Fibroblast of mammary gland (primary cell): ENCODE data around the gene ITPR3.

ENCODE experiments used
- DNase-seq: peaks from one replicate; pipeline ENCODE4 v3.0.0-alpha.2; 2010; ENCODE audit warnings: low read depth
- H3K4me3 ChIP-seq: 2 replicates; pipeline ENCODE4 v1.5.1; 2011; ENCODE audit warnings: low read depth, mild to moderate bottlenecking, low read length, moderate library complexity; ENCODE audit not compliant: control insufficient read depth
- CTCF ChIP-seq: conservative IDR thresholded peaks from 2 replicates; pipeline ENCODE4 v1.5.1; 2011; ENCODE audit warnings: low read depth, low read length, inconsistent platforms; ENCODE audit not compliant: control insufficient read depth, insufficient read depth

Gene ITPR3

GRCh38 chr6:33702345-33702977 lies 81.3 kb downstream of the ITPR3 start:
- peak; percentile 65 for DNase-seq
- H3K4me3 ChIP-seq: no peak overlapping the region
- TF ChIP-seq CTCF: peak; percentile 66

GRCh38 chr6:33704215-33705066 lies 83.3 kb downstream of the ITPR3 start:
- no peak for DNase-seq
- H3K4me3 ChIP-seq: no peak overlapping the region
- no peak for TF ChIP-seq CTCF

GRCh38 chr6:33705268-33705885 lies 84.3 kb downstream of the ITPR3 start:
- no peak overlapping the region for H3K4me3 ChIP-seq
- TF ChIP-seq CTCF: no peak
- no peak for DNase-seq

- H3K4me3 ChIP-seq: no peak overlapping the region
- no peak for DNase-seq
- no peak for TF ChIP-seq CTCF
Measured at GRCh38 chr6:33705955-33706725, 85.0 kb downstream of the ITPR3 start.

- TF ChIP-seq CTCF: no peak
- no peak overlapping the region for H3K4me3 ChIP-seq
- no peak for DNase-seq
Measured at GRCh38 chr6:33707771-33708170, 86.6 kb downstream of the ITPR3 start.

GRCh38 chr6:33708516-33709204 lies 87.5 kb downstream of the ITPR3 start:
- no peak overlapping the region for H3K4me3 ChIP-seq
- no peak for TF ChIP-seq CTCF
- DNase-seq: no peak
